GM13977 (cell line): Measurements from ENCODE around the gene DLX1.

Experiments used
- DNase-seq: peaks from one replicate; pipeline ENCODE4 v3.0.0; 2012; ENCODE audit warnings: low spot score
- in situ Hi-C: fragments of 300-500 bp; cut with MboI; formaldehyde crosslinking; loops from one replicate; pipeline ENCODE4 v1.12.0; 2022; ENCODE audit warnings: low sequenced_read_pairs, low pct_unique_long_range_greater_than_20kb, mixed read lengths, inconsistent platforms; ENCODE audit not compliant: unreplicated experiment
- TF ChIP-seq, protein P1 (sequence below): IDR thresholded peaks from 2 replicates; pipeline ENCODE4 v1.5.1; 2012; ENCODE audit warnings: mild to moderate bottlenecking, control low read depth; ENCODE audit not compliant: insufficient read depth; ENCODE audit errors: extremely low read depth, missing control alignments

Gene DLX1

DNA sequence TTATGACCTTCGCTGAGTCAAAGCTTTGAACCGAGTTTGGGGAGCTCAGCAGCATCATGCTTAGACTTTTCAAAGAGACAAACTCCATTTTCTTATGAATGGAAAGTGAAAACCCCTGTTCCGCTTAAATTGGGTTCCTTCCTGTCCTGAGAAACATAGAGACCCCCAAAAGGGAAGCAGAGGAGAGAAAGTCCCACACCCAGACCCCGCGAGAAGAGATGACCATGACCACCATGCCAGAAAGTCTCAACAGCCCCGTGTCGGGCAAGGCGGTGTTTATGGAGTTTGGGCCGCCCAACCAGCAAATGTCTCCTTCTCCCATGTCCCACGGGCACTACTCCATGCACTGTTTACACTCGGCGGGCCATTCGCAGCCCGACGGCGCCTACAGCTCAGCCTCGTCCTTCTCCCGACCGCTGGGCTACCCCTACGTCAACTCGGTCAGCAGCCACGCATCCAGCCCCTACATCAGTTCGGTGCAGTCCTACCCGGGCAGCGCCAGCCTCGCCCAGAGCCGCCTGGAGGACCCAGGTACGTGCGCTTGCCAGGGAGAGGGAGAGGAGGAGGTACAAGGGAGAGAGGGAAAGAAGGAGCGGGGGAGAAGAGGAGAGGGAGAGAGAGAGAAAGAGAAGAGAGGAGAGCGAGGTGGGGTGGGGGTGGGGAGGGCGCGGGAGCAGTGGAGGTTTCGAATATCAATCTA is at the start of gene DLX1:
Gene DLX1, plus strand, starts transcription at position 48 of the 700 bp plus-strand sequence. Its CDS starts 171 bp downstream, at position 219.
- in situ Hi-C loops: loop anchor here (10.0 to 25.0 kb wide), 3 partner anchors 273 to 1371 kb away; partner anchors contain the start of genes GAD1 and SP5
- TF ChIP-seq, protein P1, sequence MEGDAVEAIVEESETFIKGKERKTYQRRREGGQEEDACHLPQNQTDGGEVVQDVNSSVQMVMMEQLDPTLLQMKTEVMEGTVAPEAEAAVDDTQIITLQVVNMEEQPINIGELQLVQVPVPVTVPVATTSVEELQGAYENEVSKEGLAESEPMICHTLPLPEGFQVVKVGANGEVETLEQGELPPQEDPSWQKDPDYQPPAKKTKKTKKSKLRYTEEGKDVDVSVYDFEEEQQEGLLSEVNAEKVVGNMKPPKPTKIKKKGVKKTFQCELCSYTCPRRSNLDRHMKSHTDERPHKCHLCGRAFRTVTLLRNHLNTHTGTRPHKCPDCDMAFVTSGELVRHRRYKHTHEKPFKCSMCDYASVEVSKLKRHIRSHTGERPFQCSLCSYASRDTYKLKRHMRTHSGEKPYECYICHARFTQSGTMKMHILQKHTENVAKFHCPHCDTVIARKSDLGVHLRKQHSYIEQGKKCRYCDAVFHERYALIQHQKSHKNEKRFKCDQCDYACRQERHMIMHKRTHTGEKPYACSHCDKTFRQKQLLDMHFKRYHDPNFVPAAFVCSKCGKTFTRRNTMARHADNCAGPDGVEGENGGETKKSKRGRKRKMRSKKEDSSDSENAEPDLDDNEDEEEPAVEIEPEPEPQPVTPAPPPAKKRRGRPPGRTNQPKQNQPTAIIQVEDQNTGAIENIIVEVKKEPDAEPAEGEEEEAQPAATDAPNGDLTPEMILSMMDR: no peak
- no peak for DNase-seq

DNA sequence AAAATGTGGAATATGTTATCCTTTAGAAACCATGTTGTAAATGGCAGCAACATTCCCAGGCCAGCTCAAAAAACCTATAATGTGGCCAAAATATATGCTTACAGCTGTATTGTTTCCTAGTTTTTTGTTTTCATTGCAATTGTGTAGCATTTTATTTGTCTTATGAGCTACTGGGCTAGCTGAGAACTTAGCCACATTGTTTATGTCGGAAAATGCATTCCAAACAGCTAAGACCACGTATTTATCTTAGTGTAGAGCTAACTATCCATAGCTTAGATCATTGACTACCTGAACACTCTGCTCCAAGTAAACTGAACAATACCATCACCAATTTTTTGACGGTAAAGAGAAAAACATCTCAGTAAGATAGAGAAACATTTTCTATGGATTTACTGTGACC is 47.2 kb upstream of the DLX1 start:
- DNase-seq: no peak
- TF ChIP-seq, protein P1: no peak
- in situ Hi-C loops: no loop called here

DNA sequence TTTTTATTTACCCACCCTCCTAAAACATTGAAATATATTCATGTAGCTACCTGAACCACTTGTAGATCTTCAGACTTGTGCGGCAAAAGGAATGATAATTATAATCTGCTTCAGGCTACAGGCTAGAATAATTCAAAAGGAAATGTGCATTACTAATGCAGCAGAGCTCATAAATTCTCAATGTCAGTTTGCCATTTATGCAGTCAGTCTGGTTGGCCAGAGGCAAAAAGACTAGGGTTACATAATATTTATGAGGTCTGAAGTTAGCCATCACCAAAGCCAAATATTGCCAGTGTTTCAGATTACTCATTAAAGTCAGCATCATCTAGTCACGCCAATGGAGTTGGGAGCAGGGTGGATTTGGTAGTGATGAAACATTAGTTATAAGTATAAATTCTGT is 46.7 kb upstream of the DLX1 start:
- in situ Hi-C loops: no loop called here
- TF ChIP-seq, protein P1: no peak
- DNase-seq: no peak

DNA sequence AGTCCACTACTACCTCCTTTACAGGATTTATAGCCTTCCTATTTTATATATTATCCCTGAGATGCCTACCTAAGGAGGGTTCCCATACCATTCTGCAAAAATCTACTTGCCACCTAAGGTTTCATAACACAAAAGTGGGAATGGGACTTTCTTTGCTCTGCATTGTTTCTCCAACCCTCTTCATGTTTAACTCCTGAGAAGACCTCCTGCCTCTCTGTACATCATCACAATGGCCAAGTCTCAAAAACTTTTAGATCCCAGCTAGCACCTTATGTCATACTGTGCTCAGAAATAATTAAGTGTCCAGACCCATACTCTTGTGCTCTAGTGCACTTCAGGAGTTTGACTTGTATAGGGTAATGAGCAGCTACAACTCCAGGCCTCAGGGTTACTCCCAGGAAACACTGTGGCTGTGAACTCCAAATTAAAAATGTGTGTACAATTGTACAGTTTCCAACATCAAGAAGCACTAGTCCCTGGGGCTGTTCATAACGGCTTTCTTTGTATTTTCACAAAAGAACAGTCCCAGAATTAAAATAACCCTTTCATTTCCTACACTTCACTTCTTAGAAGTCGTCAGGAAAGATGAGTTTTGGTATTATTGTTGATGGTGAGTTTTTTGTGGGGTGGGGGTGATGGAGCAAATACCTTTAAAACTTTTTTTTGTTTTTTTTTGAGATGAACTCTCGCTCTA is 46.1 kb upstream of the DLX1 start:
- TF ChIP-seq, protein P1: no peak
- in situ Hi-C loops: no loop called here
- no peak for DNase-seq

DNA sequence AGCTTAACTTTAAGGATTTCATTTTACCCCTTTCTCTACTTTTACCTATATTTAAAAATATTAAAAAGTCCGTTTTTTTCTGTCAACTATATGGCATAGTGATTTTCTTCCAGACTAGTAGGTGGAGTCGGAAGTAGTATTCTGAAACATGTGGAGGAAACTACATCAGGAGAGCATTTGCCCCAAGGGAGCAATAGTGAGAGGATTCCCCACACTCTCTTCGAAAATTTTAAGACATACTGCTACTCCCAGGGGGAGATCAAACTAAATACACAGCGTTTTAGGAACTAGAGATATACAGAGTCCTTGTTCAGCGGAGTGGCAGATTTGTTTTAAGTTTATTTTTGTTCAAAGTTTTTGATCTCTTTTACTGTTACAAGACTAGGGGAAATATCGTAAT is 45.0 kb upstream of the DLX1 start:
- TF ChIP-seq, protein P1: no peak
- no peak for DNase-seq
- in situ Hi-C loops: no loop called here

DNA sequence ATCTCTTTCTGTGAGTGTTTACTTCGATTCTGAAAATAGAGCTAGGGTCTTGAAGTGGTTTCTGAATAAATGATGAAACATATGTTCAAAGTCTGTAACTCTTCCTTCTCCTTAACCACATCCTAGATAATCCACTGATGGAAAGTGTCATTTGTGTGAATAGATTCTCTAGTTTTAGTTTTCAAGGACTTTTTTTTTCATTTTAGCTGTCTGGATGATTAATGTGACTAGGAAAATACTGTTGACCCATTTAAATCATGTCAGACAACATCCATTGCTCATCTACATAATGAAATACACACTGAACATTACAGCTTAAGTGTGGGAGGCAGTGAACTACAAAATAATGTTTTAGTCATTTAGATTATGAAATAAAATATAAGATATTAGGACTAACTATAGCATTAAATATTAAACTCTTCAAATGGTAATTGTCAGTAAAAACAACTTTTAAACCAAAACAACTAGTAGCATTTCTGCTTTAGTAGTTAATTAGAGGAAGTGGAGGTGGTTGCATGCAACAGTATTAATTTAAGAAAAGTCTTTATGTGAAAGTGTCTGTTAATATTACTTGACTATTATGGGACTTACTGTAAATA is 39.1 kb upstream of the DLX1 start:
- in situ Hi-C loops: no loop called here
- no peak for DNase-seq
- TF ChIP-seq, protein P1: no peak
